Coronary artery (tissue), 2 donors: ENCODE measurements around the gene FBH1.

Experiments used
- DNase-seq: peaks from one replicate; pipeline ENCODE4 v3.0.0-alpha.2; 2017; ENCODE audit warnings: low spot score
- H3K27ac ChIP-seq, 2 donors: fragments of 200-600 bp; sonication (generic); one replicate each; pipeline ENCODE4 v1.5.1; 2016 to 2019
- H3K4me3 ChIP-seq: fragments of 200-600 bp; sonication (generic); 2 replicates; pipeline ENCODE4 v1.5.1; 2016; ENCODE audit warnings: mild to moderate bottlenecking, moderate library complexity
- CTCF ChIP-seq: fragments of 200-600 bp; sonication (generic); IDR thresholded peaks from one replicate; pipeline ENCODE4 v1.5.1; 2019; ENCODE audit warnings: antibody characterized with exemption

FBH1 gene

GRCh38 chr10:5941579-5941978 is 51.5 kb downstream of the FBH1 start:
- Histone ChIP-seq H3K27ac (peak overlapping the region; percentile 91 to 92), H3K4me3 (no peak overlapping the region)
- DNase-seq, result no peak
- TF ChIP-seq CTCF, result no peak

- H3K4me3 ChIP-seq, result peak overlapping the region; percentile 26
- no peak for TF ChIP-seq CTCF
- H3K27ac ChIP-seq, result peak overlapping the region; percentile 91 to 92
- no peak for DNase-seq
Measured at GRCh38 chr10:5942001-5942400, 52.0 kb downstream of the FBH1 start.

- TF ChIP-seq CTCF, result no peak
- DNase-seq, result no peak
- peak overlapping the region; percentile 26 for H3K4me3 ChIP-seq
- H3K27ac ChIP-seq, result peak overlapping the region; percentile 91 to 92
Measured at GRCh38 chr10:5942474-5942873, 52.4 kb downstream of the FBH1 start.

- DNase-seq, result no peak
- Histone ChIP-seq H3K4me3 (peak overlapping the region; percentile 43), H3K27ac (peak overlapping the region; percentile 91 to 92)
- TF ChIP-seq CTCF, result no peak
Measured at GRCh38 chr10:5943536-5943935, 53.5 kb downstream of the FBH1 start.

- TF ChIP-seq CTCF, result no peak
- peak overlapping the region; percentile 56 for H3K4me3 ChIP-seq
- H3K27ac ChIP-seq, result peak overlapping the region; percentile 91 to 92
- peak; percentile 92 for DNase-seq
Measured at GRCh38 chr10:5944389-5945189, 54.5 kb downstream of the FBH1 start.

GRCh38 chr10:5945190-5945509 is 55.1 kb downstream of the FBH1 start:
- H3K4me3 ChIP-seq, result peak overlapping the region; percentile 56
- no peak for DNase-seq

More at GRCh38 chr10:5945190-5945509, 55.1 kb downstream of the FBH1 start:
- TF ChIP-seq CTCF, result no peak
- peak overlapping the region; percentile 91 to 92 for H3K27ac ChIP-seq
